ENCODE measurements around the gene MCF2. TPM values are rescaled to one million over a fixed set of nuclear protein-coding genes. Genes with fewer than 3 reads are reported as not detected.

MCF2 gene
- total RNA-seq, 2 experiments from 2014 or later = 0.07 to 0.10 TPM

GRCh38 chrX:139581068-139581467, 126.9 kb downstream of the MCF2 start:
- ChIA-PET POLR2A (no interaction called here), CTCF (no interaction called here)
- intact Hi-C loops (cut with micrococcal nuclease) = no loop called here
- no peaks in the 10 kb centered on the region for H3K27me3 Mint-ChIP-seq
- no peak for DNase-seq
- H3K27ac Mint-ChIP-seq = no peak overlapping the region
- no peaks in the 10 kb centered on the region for H3K9me3 Mint-ChIP-seq
- no peak overlapping the region for H3K4me3 Mint-ChIP-seq
- H3K36me3 Mint-ChIP-seq = no peaks in the 10 kb centered on the region
- no peaks in the 10 kb centered on the region for H3K4me1 Mint-ChIP-seq (ENCODE audit: low read depth)

- no peaks in the 10 kb centered on the region for H3K9me3 Mint-ChIP-seq
- ChIA-PET POLR2A (no interaction called here), CTCF (no interaction called here)
Observed at GRCh38 chrX:139566981-139567380, 141.0 kb downstream of the MCF2 start.

GRCh38 chrX:139563251-139563650, 144.7 kb downstream of the MCF2 start:
- H3K4me3 Mint-ChIP-seq = no peak overlapping the region
- ChIA-PET CTCF (no interaction called here), POLR2A (no interaction called here)
- DNase-seq = no peak
- no peaks in the 10 kb centered on the region for H3K27me3 Mint-ChIP-seq
- H3K27ac Mint-ChIP-seq = no peak overlapping the region
- no peaks in the 10 kb centered on the region for H3K9me3 Mint-ChIP-seq
- intact Hi-C loops (cut with micrococcal nuclease) = no loop called here
- H3K36me3 Mint-ChIP-seq = no peaks in the 10 kb centered on the region
- no peaks in the 10 kb centered on the region for H3K4me1 Mint-ChIP-seq (ENCODE audit: low read depth)

More at GRCh38 chrX:139566981-139567380, 141.0 kb downstream of the MCF2 start:
- intact Hi-C loops (cut with micrococcal nuclease) = no loop called here
- no peak for DNase-seq
- no peaks in the 10 kb centered on the region for H3K4me1 Mint-ChIP-seq (ENCODE audit: low read depth)
- no peak overlapping the region for H3K27ac Mint-ChIP-seq
- no peaks in the 10 kb centered on the region for H3K27me3 Mint-ChIP-seq
- H3K4me3 Mint-ChIP-seq = no peak overlapping the region
- H3K36me3 Mint-ChIP-seq = no peaks in the 10 kb centered on the region

GRCh38 chrX:139560221-139560620, 147.7 kb downstream of the MCF2 start:
- Mint-ChIP-seq H3K27ac (no peak overlapping the region), H3K4me1 (ENCODE audit: low read depth) (no peaks in the 10 kb centered on the region), H3K27me3 (no peaks in the 10 kb centered on the region), H3K4me3 (no peak overlapping the region), H3K36me3 (no peaks in the 10 kb centered on the region), H3K9me3 (no peaks in the 10 kb centered on the region)
- CTCF ChIA-PET = interaction anchor here (1.1 kb wide), 1 partner anchor 266 kb away, joined by 3 read pairs; no protein-coding TSS in a partner anchor
- intact Hi-C loops (cut with micrococcal nuclease) = no loop called here
- POLR2A ChIA-PET = no interaction called here
- DNase-seq = no peak

- Mint-ChIP-seq H3K4me3 (no peak overlapping the region), H3K27me3 (peaks cover 2% of the 10 kb centered on the region), H3K4me1 (ENCODE audit: low read depth) (no peaks in the 10 kb centered on the region), H3K36me3 (no peaks in the 10 kb centered on the region), H3K9me3 (no peaks in the 10 kb centered on the region), H3K27ac (no peak overlapping the region)
- intact Hi-C loops (cut with micrococcal nuclease) = loop anchor here (10.0 kb wide), 1 partner anchor 435 kb away; no protein-coding TSS in a partner anchor
- POLR2A ChIA-PET = no interaction called here
- DNase-seq = no peak
- CTCF ChIA-PET = interaction anchor here (1.1 kb wide), 1 partner anchor 265 kb away, joined by 3 read pairs; no protein-coding TSS in a partner anchor
Observed at GRCh38 chrX:139559383-139560042, 148.5 kb downstream of the MCF2 start.

GRCh38 chrX:139554991-139555675, 152.8 kb downstream of the MCF2 start:
- Mint-ChIP-seq H3K27ac (no peak overlapping the region), H3K36me3 (no peaks in the 10 kb centered on the region), H3K4me3 (no peak overlapping the region), H3K9me3 (no peaks in the 10 kb centered on the region), H3K4me1 (ENCODE audit: low read depth) (peaks cover 9% of the 10 kb centered on the region), H3K27me3 (peaks cover 7% of the 10 kb centered on the region)
- ChIA-PET CTCF (no interaction called here), POLR2A (no interaction called here)
- DNase-seq = no peak
- intact Hi-C loops (cut with micrococcal nuclease) = loop anchor here (10.0 kb wide), 1 partner anchor 430 kb away; no protein-coding TSS in a partner anchor

- Mint-ChIP-seq H3K9me3 (no peaks in the 10 kb centered on the region), H3K27ac (no peak overlapping the region), H3K4me3 (no peak overlapping the region), H3K36me3 (no peaks in the 10 kb centered on the region), H3K4me1 (ENCODE audit: low read depth) (peaks cover 9% of the 10 kb centered on the region), H3K27me3 (peaks cover 7% of the 10 kb centered on the region)
- intact Hi-C loops (cut with micrococcal nuclease) = loop anchor here (10.0 kb wide), 1 partner anchor 430 kb away; no protein-coding TSS in a partner anchor
- CTCF ChIA-PET = no interaction called here
- POLR2A ChIA-PET = no interaction called here
- no peak for DNase-seq
Observed at GRCh38 chrX:139554376-139554775, 153.6 kb downstream of the MCF2 start.

GRCh38 chrX:139544591-139544990, 163.4 kb downstream of the MCF2 start:
- intact Hi-C loops (cut with micrococcal nuclease) = no loop called here
- CTCF ChIA-PET = no interaction called here
- Mint-ChIP-seq H3K9me3 (no peaks in the 10 kb centered on the region), H3K36me3 (no peaks in the 10 kb centered on the region), H3K27ac (no peak overlapping the region), H3K4me1 (ENCODE audit: low read depth) (no peaks in the 10 kb centered on the region), H3K4me3 (no peak overlapping the region), H3K27me3 (peaks cover 2% of the 10 kb centered on the region)
- POLR2A ChIA-PET = no interaction called here
- no peak for DNase-seq

GRCh38 chrX:139543920-139544319, 164.0 kb downstream of the MCF2 start:
- Mint-ChIP-seq H3K27ac (no peak overlapping the region), H3K9me3 (no peaks in the 10 kb centered on the region), H3K4me1 (ENCODE audit: low read depth) (no peaks in the 10 kb centered on the region), H3K4me3 (no peak overlapping the region), H3K27me3 (peaks cover 2% of the 10 kb centered on the region), H3K36me3 (no peaks in the 10 kb centered on the region)
- ChIA-PET CTCF (no interaction called here), POLR2A (no interaction called here)
- no peak for DNase-seq
- intact Hi-C loops (cut with micrococcal nuclease) = no loop called here

- Mint-ChIP-seq H3K36me3 (no peaks in the 10 kb centered on the region), H3K4me3 (no peak overlapping the region), H3K27ac (no peak overlapping the region), H3K4me1 (ENCODE audit: low read depth) (no peaks in the 10 kb centered on the region), H3K9me3 (no peaks in the 10 kb centered on the region), H3K27me3 (peaks cover 2% of the 10 kb centered on the region)
- ChIA-PET CTCF (no interaction called here), POLR2A (no interaction called here)
- intact Hi-C loops (cut with micrococcal nuclease) = no loop called here
- DNase-seq = no peak
Observed at GRCh38 chrX:139542652-139543051, 165.3 kb downstream of the MCF2 start.

- Mint-ChIP-seq H3K4me1 (ENCODE audit: low read depth) (no peaks in the 10 kb centered on the region), H3K27me3 (peaks cover 2% of the 10 kb centered on the region), H3K4me3 (no peak overlapping the region), H3K9me3 (no peaks in the 10 kb centered on the region), H3K27ac (no peak overlapping the region), H3K36me3 (no peaks in the 10 kb centered on the region)
- intact Hi-C loops (cut with micrococcal nuclease) = no loop called here
- CTCF ChIA-PET = no interaction called here
- DNase-seq = no peak
- POLR2A ChIA-PET = no interaction called here
Observed at GRCh38 chrX:139538907-139539790, 168.8 kb downstream of the MCF2 start.

GRCh38 chrX:139533444-139533843, 174.5 kb downstream of the MCF2 start:
- Mint-ChIP-seq H3K4me1 (ENCODE audit: low read depth) (no peaks in the 10 kb centered on the region), H3K9me3 (no peaks in the 10 kb centered on the region), H3K27me3 (no peaks in the 10 kb centered on the region), H3K36me3 (no peaks in the 10 kb centered on the region), H3K27ac (no peak overlapping the region), H3K4me3 (no peak overlapping the region)
- DNase-seq = no peak
- ChIA-PET POLR2A (no interaction called here), CTCF (no interaction called here)
- intact Hi-C loops (cut with micrococcal nuclease) = no loop called here

Measured in activated CD4-positive, alpha-beta memory T cell treated with anti-CD3 and anti-CD28 coated beads for 36 hours (primary cell).